ENCODE results near the gene FAM124B.

Gene FAM124B

DNA sequence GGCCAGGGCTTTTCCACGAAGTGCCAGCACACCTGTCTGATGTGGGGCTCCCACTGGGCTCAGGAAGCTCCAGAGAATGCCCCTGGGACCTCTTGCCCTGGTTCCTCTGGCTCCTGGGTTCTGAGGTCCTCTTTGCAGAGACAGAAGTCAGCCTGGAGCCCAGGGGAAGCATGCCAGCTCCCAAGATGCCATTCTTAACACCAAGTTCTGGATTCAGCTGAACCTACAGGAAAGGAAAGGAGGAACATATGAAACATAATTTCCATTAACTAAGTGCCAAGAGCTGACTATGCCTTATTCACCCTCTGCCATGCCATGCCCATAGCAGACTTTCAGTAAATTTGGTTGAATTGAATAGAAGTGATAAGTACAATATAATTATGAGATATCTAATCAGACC is 21.9 kb downstream of the FAM124B start:
- DNase-seq = no peak

DNA sequence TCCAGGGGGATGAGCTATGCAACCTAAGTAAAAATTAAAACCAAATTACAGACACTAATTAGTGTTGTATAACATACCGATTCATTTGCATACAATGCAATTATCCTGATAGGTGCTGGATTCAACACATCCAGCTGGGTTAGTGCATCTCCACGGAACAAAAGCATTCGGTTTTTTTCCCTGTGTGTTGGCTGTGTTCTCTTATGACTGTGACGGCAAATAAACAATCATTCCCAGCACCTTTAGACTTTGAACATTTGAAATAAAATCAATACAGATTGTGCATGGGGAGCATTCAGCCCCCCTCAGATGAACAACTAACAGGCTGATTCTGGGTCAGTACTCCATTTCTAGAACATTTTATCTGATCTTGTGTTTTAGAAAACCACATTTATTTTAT is 22.7 kb downstream of the FAM124B start:
- DNase-seq = no peak

DNA sequence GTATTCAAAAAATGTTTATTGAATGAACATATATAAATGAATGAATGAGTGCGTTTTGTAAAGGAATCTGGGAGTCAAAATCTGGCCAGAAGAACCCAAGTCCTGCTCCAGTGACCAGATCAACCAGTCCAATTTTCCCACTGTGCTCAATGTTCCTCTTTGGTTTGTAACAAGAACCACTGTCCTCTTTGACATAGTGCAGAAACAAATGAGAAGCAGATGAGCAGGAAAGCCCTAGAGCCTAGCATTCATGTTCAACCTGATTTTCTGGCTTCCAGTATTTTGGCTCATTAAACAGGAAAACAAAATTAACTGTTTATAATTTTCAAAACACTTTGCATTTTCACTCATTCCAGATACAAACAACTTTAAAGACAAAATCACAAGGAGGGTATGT is 23.2 kb downstream of the FAM124B start:
- DNase-seq = no peak

DNA sequence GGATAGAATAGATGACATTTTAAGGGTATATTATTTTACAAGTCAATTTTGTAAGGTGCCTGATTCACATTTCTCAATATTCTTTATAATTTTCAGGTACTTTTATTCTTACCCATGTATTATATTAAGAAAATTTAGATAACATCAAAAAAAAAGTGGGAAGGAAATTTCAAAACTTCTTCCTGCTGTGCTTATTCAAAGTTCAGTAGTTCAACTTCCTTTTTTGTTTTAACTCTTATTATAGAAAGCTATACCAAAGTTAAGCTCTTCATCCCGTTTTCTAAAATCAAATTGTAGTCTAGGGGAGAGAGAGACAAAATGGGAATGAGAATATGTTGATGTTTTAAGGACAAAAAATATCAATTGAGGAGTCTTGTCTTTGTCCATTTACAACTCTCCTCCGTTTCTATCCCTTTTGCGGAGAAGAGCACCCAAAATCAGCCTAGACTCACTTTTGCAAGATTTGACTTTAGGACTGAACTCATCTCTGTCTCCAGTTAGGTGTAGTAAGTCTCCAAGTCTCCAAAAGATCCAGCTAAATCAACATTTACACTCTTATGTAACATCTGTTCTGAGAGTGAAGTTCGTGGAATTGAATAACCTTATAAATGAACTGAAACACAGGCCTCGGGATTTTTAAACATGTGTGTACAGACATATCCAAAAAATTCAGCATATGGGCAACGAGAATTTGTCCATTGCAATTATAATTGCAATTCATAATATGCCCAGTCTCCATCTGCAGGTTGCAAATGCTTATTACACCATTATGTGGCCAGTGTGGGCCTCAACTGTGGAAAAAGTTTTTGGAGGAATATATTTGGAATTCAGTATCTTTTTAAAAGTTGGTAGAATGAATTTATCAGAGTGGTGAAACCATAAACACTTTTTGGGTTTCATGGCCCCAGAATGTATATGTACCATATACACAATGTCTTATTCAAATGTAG is 23.9 kb downstream of the FAM124B start:
- DNase-seq = no peak

DNA sequence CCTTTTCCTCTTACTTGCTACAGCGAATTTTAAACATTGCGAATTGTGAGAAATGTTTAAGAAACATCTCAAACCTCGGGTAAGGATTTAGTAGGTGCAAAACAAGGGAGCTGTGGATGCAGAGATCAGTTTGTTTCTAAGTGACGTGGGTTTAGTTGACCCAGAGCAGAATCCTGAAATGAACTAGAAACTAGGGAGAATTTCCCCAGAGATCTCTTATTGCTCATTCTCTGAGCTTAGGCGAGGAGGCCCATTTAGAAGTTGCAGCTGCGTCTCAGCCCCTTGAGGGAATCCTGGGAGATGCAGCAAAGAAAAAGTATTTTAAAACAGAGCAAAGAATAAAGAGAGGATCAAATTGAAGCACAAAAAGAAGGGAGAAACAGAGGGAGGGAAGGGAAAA is 29.3 kb downstream of the FAM124B start:
- no peak for DNase-seq

DNA sequence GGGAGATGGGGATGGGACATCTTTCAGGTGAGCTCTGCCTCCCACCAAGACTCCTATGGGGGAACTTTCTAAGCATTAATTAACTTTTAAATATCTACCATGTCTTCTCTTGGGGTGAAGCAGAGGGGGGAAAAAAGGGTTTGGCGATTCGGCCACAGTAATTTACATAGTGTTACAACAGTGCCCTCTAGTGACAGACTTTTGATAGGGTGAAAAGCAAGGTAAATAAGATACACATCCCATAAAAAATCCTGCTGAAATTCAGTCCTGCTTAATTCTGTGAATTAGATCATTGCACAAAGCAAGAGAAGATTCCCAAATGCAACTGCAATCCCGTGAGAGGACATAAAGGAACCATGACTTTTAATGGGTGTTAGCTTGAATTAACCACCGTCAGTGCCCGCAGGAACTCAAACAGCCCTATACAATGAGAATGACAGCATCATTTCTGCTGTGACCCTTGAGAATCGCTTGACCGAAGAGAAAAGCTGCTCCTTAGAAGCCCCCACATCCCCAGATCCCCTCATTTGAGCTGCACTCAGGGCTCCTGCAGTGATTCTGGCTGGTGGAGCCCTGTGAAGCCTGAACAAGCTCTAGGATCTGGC is 32.8 kb downstream of the FAM124B start:
- DNase-seq = no peak

DNA sequence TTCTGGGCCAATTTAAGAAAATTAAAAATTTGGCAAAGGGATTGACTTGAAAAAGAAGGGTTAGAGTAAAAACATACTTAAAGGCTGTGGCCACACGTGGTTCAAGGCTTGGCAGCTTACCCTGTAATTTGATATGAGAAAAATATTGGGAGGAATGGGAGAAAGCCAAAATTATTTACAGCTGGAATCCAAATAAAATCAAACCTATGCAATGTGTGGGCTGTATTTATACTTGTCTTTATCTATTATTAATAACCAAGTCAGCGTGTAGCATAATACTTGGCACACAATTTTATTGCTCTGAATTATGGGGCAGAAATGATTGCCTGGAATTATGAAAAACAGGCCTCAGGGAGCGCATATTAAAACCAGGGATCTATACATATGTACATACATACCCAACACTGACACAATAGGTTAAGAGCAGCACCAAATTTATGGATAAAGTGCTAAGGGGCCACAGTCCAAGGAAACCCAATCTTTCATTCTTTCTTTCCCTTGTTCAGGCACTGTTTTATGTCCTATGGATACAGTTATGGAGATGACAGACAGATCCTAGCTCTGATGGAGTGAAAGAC is 35.6 kb downstream of the FAM124B start:
- DNase-seq = no peak

DNA sequence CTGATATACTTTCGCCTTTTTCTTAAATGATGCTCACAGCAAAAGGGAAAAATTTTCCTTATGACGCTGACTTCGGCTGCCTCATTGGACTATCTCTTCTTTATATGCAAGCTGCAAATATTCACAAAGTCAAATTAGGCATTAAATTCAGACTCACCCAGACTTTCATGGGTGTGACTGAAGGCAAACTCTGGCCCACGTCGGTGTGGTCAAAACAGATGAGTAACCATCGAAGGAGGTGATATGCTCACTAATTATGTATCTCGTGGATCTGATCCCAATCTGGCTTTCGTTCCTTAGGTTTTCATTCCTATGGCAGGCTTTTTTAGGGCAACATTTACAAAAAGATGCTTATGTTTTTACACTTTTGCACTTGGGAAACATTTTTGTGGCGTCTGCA is 36.6 kb downstream of the FAM124B start:
- DNase-seq = no peak

DNA sequence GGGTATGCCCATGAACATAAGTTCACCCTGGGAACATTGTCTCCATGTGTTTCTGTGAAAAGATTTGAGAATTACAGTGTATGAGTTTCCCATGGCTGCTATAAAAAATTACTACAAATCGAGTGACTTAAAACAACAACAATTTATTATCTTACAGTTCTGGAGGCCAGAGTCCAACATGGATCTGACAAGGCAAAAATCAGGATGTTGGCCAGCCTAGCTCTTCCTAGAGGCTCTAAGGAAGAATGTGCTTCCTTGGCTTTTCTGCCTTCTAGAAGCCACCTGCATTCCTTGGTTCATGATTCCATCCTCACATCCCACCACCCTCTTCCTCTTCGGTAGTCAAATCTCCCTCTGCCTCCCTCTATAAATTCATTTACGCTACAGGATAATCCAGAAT is 38.6 kb downstream of the FAM124B start:
- no peak for DNase-seq

DNA sequence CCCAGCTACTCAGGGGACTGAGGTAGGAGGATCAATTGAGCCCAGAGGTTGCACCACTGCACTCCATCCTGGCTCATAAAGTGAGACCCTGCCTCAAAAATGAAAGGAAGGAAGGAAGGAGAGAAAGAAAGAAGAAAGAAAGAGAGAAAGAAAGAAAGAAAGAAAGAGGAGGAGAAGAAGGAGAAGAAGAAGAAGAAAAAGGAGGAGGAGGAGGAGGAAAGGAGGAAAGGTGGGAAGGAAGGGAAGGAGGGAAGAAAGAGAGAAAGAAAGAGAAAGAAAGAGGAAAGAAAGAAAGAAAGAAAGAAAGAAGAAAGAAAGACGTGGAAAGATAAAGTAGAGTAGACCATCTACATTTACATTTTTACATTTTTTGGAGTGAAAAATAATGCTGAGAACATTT is 39.8 kb downstream of the FAM124B start:
- DNase-seq = no peak

DNA sequence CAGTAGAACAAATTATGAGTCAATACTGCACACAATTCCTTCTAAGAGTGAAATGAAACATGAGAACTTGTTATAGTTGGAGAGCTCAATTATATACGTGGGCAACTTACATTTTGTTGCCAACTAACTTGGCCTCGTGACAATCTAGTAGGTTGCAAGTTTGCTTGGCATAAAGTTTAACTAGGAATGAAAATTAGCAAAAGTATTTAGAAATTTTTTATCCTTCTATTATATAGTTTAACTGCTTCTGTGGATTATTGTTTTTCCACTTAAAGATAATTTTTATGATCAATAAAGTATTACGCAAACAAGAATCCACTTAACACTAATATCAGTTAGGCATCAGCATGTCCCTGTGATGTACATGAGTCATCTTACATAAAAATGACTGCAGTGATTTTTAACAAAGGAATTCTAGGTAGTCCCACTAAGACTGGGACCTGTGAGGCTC is 41.1 kb downstream of the FAM124B start:
- no peak for DNase-seq

DNA sequence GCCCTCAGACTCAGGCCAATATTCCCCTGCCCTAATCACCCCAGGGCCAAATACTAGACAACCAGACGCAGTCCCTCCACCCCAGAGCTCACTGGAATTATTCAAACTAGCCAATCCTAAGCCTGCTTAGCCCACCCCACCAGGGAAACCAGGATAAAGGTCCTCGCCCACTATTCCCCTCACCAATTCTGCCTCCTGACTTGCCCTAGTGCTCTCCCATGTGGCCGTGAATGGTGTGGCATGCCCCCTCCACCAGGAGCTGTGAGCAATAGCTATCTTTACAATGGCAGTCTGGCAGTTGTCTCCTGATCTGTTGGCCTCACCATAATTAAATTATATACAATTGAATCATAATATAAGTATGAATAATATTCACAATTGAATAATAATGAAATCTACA is 42.3 kb downstream of the FAM124B start:
- no peak for DNase-seq

DNA sequence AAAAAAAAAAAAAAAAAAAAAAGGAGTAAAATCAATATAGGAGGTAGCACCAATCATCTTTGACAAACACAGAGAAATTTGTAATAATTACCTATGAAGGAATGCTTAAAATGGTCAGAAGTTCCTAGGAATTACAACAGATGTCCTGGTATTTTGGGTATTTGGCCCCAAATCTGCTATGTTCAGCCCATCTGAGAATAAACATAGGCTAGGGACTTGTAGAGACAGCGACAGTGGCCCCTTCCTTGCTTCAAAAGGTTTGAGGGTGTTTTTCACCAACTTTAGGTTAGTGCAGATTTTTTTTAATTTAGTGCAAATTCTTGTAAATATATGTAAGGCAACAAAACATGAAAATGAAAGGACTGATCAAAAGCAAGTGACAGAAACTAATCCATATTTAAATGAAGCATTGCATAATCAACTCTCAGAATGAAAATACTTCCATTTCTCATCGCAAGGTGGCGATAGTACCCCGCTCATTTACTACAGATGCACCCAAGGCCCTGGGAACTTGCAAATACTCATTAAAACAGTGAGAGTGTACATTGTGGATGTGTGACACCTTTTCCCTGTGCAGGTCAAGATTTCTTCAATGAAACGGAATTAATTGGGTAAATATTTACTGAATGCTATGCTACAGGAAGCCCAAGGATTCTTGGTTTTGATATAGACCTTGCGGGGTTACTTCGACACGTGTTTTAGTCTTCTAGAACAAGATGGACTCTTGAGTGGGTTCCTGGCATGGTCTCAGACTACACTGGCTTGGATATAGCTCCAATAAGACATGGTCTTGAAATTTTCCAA is 44.6 kb downstream of the FAM124B start:
- no peak for DNase-seq

DNA sequence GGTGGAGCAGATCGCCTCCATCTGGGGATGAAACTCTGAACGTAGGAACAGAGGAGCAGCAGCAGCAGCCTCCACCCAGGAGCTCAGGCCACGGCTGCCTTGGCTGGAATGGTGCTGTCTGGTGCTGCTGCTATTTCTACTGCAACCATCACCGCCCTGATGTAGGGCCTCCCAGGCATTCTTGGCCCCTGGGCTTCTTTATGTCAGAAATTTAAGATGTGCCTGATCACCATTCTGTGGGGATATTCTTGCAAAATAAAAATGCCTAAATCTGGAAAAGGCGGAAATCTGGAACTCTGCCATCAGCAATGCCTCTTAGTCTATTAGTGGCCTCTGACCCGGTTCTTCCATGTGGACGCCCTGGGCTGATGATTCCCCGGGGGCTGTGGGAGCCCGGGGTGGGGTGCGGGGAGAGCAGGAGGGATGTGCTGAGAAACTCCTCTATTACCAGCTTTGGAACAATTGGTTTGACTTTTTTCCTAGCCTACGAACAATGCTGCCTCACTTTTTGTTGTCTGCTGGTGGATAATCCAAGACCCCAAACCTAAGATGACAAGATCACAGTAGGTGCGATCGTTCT is 47.2 kb downstream of the FAM124B start:
- no peak for DNase-seq

DNA sequence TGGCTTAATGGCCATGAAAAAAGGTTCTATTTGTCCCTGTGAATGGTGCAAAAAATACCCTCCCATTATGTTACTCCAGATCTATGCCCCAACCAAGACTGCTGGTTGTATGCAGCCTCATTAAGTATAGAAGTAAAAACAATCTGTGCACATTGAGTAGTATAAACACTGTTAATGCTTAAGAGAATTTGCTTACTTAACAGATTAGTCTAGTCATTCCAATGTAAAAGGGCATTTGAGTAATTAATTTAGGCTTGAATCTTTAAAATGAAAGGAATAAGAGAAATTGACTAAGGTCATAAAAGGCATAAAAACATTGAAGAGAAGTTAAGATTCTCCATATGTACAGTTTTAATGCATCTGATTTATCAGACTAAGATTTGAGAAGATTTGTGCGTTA is 51.2 kb downstream of the FAM124B start:
- DNase-seq = no peak

DNA sequence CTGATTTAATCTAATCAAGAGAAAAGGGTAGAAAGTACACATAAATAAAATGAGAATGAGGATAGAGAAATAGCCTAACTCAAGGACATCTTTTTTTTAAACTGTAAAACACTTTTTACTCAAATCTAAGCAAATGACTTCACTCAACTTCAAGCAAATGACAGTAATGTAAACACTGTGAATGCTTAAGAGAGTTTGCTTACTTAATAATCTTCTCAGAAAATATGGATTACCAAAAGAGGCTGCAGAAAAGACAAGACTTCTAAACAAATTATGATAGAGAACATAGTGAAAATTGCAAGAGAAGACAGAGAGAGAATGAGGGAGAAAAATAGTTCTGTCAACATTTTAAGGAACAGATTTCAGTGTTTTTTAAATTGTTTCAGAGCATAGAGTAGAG is 52.5 kb downstream of the FAM124B start:
- no peak for DNase-seq

DNA sequence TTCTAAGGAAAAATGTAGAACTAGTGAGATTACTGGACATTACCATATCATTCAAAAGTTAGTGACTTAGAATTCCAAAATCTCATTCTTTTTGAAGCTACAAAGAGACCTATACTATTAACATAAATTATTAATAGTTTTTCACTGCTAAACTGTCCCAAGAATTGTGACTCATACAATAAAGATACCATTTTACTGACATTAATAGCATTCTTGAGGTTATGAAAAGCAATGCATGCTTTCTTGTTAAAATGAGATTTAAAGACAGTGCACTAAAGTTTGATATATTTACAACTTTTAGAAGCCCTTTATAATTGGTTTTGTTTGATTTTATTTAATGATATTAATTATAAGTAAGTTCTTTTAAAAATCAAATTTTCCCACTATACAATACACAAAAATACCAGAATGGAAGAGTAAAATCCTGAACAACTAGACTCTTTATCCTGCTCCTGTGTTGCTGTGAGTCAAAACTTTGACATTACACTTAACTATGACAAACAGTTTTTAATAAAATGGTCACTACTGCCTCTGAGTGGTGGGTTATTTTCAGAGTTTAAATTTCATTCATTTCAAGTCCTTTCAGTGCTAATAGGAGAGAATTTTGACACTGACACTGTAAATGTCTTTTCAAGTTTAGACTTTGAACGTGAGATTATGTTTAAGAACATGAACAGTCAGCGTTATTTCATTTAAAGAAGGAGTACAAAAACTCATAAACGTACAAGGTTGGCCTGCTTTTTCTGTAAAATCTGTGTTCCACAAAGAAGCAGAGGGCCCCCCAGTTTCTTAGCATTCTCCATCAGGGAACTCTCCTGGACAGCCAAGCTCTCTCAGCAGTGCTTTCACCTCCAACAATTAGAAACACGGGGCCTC is 54.5 kb downstream of the FAM124B start:
- no peak for DNase-seq

DNA sequence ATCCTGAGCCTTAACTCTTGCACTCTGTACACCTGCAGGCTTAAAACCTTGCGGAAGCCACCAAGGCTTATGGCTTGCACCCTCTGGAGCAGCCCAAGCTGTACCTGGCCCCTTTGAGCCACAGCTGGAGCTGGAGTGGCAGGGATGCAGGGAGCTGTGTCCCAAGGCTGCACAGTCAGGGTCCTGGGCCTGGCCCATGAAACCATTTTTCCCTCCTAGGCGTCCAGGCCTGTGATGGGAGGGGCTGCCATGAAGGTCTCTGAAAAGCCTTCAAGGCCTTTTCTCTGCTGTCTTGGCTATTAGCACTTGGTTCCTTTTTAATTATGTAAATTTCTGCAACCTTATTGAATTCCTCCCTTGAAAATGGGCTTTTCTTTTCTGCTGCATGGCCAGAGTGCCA is 56.4 kb downstream of the FAM124B start:
- DNase-seq = no peak

DNA sequence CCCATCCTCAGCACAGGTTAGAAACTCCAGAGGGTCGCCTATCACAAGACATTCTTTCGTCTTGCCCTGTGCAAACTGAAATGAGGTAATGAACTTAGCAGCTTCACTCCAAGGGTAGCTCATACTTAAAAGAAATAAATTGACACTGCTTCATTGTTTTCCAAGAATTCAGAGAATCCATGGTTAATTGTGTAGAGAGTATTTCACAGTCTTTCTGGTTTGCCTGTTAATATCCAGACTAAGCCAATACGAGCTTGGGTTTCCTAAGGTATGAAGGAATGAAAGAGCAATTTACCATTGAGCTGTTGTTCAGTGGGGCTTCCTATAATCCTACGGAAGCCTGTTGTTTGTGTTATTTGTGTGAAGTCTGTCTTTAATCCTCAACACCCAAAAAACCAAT is 58.7 kb downstream of the FAM124B start:
- no peak for DNase-seq

DNA sequence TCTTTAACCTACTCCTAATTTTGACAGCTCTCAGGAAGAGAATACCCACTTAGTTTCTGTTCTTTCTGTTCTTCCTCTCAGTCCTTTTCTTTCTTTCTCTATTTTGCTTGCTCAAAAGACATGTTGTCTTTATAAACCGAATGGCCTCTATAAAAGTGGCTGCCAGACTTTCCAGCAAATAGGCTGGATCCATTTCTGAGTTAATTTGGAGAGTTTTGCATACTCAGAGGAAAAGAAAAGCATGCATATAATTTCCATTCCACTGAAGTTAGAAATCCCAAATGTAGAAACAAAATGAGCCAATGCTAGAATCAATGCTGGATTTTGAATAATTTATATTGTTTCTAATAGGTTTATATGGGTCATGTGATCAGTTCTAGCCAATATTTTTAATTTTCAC is 65.9 kb downstream of the FAM124B start:
- no peak for DNase-seq

DNA sequence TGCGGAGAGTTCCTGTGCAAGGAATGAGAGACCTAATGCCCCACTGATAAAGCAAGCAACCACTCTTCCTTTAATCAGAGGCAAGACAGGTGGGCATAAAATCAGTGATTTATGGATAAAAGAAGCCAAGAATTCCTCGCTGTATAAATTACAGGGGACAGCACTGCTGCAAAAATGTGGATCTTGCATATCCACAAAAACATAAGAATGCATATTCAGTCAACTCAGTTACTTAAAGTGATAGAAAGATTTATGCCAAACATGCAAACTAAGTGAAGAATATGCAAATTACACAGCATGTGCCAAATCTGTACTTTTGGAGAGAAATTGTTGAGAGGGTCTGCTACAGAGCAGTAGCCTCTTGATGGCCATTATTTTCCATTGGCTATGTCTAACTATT is 67.2 kb downstream of the FAM124B start:
- no peak for DNase-seq
